HG03103 (cell line): Measurements from ENCODE around the gene AP1G2.
A peak's percentile ranks its signal among the peaks of the same experiment; 100 is the strongest.

ENCODE experiments used
- ATAC-seq: cut with Tn5 transposase; IDR thresholded peaks from one replicate; pipeline ENCODE4 v1.9.1; 2021; ENCODE audit warnings: low read depth; ENCODE audit not compliant: unreplicated experiment

The AP1G2 gene

DNA sequence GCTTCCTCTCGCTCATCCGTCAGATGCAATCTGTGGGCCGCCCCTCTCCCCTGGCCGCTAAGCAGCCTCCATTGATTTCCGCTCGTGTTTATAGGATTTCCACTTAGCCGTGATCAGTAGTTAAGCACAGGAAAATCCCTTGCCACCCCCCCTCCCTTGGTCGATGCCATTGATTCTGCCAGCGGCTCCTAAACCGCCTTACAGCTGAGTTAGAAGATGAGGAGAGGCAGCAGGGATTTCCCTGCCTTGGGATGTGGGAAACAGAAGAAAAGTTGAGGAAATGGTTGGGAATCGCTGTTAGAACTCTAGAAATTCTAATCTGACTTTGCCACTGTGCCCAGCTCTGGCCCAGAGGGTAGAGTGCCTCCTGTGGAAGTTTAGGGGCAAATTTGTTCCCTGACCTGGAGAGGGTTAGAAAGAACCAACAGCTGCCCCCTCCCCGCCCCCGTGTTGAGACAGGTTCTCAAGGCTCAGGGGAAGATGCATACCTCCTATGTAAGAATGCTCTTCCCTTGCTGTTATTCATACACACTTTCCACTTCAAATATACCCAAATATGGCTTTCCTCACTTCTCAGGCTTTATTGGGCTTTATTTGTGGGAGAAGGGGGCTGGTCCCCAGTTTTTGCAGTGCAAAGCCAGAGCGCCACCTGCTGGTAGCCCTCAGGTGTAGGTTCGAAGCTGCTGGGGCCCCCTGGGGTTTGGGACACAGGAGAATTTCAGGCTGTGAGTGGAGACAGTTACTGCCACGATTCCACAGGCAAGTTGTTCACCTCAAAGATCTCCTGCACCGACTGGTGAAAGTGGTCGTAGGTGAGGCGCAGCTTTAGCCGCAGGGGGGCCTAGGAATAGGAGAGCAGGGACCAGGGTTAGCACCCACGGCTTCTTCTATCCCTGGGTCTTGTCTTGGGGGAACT lies 8.3 kb downstream of the AP1G2 start:
- ATAC-seq = no peak

DNA sequence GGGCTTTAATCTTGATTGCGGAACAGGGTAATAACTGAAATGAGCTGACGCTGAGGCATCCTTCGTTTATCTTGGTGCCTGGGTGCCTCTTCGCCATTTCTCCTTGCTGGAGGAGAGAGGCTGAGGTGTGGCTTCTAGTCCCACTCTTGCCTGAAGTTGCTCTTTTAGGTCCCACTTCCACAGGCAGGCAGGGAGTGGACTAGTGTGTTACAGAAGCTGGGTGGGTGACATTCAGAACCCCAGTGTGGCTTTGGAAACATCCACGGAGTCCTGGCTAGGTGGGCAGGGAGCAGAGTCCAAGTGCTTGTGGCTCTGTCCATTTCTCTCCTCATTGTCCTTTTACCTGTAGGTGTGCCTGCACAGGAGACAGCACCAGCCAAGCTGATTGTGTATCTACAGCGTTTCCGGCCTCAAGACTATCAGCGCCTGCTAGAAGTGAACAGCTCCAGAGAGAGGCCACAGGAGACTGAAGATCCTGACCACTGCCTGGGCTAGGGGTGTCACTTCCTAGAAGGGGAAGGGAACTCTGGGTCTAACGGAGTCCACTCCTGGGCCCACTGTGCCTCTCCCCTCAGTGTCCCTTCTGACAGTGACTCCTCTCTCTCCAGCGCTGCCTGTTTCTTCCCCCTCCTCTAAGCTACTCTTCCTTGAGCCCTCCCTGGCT lies 9.1 kb downstream of the AP1G2 start:
- no peak for ATAC-seq

DNA sequence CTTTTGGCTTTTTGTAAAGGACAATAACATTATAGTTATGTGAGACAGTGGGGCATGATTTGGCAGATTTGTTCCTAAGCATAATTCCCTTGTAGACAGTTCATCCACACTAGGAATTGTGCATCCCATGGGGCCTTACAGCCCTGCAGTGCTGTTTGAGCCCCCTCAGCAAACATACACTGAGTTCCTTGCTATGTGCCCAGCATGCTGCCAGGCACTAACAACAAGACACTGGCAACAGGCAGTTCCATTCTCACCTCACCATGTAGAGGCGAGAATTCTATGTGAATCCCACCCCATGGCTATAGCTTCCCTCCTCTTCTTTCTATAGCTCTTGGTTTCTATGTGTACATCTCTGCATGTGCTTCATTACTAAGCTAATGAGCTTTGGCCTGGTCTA lies 9.6 kb downstream of the AP1G2 start:
- ATAC-seq = no peak

DNA sequence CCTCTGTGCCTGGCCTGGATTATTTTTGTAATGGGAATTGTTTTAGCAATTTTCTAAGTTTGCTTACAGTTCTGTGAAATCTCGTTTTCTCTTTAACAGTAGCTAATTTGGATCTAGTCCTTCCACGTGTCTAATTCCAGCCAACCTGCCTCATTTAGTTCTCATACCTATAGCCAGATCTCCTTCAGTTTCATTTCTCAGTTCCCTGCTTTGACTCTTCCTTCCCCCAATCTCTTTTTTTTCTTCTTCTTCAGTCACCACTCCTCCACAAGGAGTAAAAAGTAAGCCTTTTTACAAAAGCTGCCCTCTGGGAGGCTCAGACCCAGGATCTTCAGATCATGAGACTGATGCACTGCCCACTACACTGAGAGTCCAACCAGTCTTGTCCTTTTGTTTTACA lies 10.1 kb downstream of the AP1G2 start:
- ATAC-seq = no peak

DNA sequence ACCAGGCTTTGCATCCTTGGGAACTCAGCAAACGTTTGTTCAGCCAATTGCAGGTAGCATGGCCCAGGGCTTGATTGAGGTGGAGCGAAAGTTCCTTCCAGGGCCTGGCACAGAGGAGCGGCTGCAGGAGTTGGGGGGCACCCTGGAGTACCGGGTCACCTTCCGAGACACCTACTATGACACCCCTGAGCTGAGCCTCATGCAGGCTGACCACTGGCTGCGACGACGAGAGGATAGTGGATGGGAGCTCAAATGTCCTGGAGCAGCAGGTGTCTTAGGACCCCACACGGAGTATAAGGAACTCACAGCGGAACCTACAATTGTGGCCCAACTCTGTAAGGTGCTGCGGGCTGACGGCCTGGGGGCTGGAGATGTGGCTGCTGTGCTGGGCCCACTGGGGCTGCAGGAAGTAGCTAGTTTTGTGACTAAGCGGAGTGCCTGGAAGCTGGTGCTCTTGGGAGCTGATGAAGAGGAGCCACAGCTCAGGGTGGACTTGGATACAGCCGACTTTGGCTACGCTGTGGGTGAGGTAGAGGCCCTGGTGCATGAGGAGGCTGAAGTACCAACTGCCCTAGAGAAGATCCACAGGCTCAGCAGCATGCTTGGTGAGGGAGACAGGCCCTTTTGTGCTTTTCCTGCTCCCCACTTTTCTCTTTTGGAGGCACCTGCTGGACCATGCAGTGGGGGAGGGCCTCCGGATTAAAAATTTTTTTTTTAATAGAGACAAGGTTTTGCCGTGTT lies 10.7 kb downstream of the AP1G2 start:
- ATAC-seq = no peak

DNA sequence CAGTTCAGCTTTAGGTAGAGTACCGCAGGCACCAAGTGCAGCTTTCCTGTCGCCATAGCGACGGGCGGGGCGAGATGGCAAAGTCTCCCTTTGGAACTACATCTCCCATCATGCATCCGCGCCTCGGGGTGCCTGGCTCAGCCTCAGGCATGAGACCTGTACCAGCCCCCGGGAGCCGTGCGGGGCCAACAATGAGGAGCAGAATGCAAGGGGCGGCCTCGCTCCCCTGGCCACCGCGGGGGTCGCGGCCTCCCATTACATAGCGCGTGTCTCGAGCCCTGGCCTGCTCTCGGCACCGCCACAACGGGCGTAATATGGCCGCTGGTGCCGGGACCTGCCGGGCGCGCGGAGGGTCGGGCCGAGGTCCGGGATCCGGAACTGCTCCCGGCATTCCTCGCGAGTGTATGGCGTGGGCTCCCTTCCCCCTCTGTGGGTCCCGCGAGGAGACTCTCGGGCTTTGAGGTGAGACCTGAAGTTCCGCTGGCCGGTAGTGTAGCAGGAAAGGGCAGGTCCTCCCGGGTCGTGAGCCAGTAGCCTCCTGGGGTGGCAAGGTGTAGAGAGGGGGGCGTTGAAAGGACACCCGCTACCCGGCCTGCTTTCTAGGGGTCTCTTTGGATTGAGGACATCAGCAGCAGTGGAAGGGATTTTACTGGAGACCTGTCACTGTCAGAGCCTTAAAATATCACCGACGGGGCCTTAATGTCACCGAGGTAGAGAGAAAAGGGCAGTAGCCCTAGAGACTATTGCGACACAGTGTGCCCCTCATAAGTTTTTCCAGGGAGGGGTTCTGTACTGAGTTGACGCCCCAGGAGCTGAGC lies 11.5 kb downstream of the AP1G2 start, which contains the start of gene THTPA:
Gene THTPA, plus strand, starts transcription at position 390 of the 818 bp plus-strand sequence. CDS start 487 bp downstream, outside the sequence.
- ATAC-seq = peak; percentile 81

DNA sequence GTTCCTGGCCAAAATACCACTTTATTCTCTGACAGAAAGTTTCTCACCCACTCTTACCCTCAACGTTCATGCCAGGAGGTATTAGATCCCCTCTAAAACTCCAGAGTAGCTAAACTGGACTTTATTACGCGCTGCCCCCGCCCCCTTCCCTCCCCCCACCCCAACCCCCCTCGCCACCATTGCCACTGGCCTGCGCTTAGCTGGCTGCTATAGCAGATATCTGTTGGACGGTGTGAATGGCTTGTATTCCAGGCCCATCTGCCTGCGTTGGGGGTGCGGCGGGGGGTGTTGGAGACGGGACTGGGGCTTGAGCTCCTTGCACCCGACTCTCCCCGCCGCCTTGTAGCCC lies 12.1 kb downstream of the AP1G2 start:
- no peak for ATAC-seq

DNA sequence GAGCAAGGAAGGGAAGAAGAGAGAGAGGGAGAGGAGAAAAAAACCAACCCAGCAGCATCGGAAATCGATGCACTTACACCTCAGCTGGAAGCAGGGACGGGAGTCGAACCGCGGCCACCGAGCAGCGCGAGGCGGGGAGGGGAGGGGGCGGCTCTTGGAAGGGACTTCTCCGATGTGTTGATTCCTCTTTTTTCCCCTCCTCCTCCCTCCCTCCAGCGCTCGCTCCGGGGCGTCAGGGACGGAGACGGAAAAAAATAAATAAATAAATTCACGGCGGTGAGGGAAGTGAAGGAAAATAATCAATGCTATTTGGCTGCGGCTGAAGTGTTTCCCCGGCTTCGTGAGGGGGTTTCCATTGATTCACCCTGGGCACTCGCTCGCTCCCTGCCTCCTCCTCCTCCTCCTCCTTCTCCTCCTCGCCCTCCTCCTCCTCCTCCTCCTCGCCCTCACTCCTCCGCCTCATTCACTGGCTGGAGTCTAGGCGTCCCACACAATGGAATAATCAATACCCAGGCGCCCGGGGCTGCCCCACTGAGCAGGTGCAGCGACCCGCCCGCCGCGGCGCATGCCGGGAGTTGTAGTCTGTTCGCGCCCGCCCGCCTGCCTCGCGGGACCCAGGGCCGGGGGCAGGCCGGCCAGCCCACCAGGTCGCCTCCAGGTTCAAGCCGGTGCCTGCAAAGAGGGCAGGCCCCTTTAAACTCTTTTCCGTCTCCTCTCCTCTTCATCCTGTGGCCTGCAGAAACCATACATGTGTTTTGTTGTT lies 16.1 kb downstream of the AP1G2 start, which contains the start of gene ZFHX2:
Gene ZFHX2, minus strand, starts transcription at position 500 of the 763 bp plus-strand sequence. CDS start 16,440 bp downstream, outside the sequence.
- no peak for ATAC-seq

DNA sequence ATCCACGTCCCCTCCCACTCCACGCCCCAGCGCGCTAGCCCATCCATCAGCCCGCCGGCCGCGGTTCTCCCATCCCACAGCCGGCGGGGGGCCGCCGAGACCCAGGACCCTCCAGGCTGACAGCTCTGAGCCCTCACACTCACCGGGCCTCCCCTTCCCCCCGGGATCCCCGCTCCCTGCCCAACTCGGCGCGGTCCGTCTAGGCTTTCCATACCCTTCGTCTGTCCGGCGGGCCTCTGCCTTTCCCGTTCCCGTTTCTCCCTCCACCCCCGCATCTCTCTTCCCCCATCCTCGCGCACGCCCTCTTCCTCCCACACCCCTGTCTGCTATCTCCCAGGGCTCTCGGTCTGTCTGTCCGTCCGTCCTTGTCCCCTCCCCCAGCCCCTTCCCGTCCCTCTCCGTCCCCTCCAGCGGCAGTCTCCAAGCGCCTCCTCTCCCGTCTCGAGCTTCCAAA lies 16.8 kb downstream of the AP1G2 start:
- no peak for ATAC-seq

DNA sequence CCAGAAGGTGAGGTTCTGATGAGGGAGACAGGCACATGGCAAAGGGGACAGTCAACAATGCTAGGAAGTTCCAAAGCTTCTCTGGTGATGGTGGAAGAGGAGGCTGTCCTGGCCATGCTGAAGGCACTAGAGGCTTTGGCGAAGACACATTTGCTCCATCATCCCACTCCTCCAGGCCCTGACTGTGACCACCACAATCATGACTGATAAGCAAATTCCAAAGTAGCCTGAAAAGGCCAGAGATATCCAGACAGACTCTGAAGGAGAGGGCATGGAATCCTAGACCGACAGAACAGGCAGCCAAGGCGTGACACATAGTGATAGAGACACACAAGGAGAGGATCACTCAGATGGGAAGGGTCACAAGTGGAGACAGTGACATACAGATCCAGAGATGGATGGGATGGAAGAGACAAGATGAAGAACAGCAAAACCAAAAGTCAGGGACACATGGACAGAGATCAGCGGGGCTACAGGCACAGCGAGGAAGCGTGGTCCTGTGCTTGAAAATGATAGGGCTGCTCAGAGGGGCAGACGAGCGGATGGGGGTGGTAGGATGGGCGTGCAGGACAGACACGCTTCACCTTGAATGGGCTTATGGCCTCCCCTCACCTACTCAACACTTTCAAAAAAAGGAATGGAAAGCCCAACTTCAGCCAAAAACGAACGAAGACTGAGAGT lies 17.3 kb downstream of the AP1G2 start:
- ATAC-seq = no peak

DNA sequence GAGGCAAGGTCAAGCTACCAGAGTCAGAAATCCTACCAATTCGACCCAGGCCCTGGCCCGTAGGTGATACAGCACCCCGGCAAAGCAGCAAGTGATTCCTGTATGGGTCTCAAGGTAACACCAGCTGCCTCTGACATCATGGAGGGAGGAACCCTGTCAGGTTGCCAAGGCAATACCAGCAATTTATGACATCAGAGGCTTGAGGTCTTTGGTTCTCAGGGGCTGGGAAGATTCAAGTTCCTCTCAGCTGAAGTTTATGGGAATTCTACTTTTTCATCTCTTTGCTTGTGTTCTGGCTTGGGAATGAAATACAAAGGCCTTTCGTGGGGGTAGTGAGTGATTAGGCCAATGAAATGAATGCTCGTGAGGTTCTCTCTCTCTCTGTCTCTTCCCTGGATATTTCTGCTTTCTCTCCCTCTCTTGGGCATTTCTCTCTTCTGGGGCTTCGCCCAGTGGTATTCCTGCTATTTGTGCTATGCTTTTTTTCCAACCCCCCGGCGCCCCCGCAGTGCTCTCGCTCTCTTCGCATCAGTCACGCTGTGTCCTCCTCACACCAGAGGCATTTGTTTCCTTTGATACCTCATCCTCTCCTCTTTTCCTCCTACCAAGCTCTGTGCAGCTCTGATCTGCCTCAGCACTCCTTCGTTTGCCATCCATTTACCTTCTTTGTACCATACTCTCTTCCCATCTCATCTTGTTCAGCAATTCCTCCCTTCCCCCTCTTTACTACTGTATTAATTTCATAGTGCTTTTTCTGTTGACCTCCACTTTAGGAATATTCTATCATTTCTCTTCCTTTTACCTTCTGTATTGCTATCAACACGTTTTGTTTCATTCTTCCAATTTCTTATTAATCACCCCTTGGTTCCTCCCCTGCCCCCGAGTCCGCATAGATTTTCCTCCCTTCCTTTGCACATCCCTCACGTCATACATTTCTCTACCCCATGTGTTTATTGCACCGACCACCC lies 19.0 kb downstream of the AP1G2 start:
- ATAC-seq = no peak

DNA sequence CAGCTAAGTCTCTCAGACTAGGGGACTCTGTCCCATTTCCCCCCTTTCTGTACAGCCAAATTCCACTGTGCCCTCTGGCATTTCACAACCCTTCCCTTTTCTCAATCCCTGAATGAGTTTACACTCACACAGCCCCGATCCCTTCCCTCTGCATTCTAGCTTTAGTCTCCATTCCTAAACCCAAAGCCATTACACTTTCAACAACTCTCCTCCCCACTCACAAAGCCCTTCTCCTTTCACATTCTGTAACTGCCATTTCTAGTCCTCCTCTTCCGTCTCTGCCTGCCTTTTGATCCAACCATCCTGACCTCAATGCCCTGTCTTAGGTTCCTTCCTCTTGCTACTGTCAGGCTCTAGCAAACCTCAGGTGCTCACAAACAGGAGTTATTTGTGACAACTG lies 19.7 kb downstream of the AP1G2 start:
- ATAC-seq = no peak

DNA sequence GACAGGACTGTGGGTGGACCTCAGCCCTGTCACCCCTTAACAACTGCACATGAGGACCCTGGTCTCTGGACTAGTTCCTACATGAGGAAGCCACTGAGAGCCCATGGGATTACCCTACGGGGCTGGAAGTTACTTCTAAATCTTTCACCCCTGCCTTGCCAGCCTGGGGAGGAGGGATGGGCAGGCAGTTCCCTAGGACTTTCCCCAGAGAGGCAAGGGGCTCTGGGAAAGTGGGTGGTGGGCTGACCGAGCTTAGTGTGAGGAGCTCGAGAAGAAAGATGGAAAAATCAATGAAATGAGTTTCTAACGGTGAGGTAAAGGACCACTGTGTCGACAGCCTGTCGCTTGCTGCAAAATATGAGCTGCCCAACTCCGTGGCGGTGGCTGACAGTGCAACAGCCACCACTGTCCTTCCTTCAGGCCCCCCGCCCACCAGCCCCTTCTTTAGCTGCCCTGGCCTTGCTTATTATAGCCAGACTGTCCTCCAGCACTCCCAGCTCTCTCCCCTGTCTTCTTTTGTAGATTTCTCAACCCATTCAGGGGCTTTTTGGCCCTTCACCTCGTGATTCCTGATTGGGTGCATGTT lies 21.0 kb downstream of the AP1G2 start:
- no peak for ATAC-seq

DNA sequence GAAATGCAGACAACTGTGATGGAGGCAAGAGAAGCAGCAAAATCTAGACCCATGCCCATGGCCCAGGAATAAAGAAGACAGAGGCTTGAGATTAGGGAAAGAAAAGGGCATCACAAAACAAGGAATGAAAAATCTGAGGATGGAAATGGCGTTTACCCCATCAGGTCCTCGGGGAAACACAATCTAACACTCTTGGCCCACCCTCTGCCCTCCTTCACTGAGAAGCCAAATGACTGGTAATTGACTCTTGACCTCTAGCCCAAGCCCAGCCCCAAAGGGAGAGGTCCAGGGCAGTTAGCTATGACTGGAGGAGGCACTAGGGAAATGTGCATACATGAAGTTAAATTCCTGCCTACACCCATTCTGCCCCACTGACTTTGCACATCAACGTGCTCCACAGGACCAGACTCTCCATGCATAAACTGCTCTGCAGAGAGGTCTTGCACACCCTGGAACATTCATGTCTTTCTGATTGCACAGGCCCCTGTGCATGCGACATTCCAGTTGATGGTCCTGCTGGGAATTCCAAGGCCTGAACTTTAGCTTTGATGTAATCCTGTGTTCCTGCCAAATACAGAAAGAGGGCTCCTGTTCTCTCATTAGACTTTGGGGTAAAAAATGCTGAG lies 21.7 kb downstream of the AP1G2 start:
- no peak for ATAC-seq

DNA sequence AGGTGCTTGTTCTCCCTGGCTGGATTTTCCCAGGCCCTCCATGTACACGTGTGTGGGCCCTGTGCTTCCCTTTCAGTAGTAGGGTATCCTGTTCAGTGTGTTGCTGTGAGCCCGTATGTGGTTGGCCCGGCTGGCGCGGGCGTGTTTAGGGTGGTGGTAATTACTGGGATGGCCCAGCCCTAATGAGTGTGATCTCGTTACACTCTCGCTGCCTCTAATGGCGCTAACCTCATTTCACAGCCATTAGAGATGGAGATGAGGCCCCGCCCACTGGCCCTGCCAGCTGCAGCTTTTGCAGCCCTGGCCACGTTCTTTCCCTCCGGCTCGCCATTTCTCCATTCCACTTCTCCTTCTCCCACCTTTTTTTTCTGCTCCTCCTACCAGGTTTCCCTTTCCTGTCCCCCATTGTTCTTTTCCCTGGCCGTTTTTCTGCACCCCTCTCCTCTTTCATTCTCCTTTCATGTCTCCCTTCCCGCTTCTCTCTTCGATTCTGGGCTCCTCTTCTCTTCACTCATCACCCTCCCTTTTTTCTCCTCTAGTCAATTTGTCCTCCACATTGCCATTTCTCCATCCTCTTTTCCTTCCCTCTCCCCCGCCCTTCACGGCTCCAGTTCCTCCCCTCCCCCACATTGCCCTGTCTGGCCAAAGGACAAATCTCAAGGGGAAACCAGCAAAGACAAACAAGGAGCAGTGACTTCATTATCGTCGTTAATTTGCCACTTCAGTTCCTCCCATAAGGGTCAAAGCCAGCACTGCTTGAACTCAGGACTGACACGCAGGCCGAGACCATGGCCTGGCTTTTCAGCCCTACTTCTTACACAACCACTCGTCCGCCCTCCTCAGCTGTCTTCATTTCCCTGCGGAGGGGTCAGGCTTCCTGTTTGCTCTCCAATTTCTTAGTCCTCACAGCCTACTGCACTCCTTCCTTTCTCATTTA lies 22.8 kb downstream of the AP1G2 start:
- no peak for ATAC-seq

DNA sequence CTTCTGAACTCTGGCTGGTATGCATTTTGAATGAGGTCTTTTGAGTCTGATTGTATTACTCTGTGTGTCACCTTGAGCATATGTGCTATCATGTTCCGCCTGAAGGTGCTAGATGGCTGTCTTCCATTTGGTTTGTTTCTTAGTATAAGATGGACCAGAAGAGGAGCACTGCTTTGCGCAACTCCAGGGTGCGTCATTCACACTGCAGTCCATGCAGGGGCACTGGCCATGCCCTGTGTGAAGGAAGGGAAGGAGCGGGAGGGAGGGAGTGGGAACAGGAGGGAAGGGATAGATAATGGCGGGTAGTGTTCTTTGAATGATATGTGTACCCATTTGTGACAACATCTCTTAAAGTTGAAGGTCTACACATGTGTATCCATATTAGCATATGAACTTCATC lies 24.2 kb downstream of the AP1G2 start:
- no peak for ATAC-seq
